Bone marrow (tissue), 2 donors: ENCODE measurements around the gene CACNA1C.

Experiments used
- DNase-seq, 2 donors: peaks; one replicate each; lab custom pipeline; 2025; lab: John Stamatoyannopoulos, UW

Gene CACNA1C

GRCh38 chr12:2198542-2198941 lies 145.8 kb downstream of the CACNA1C start:
- DNase-seq = no peak

- DNase-seq = no peak
Observed at GRCh38 chr12:2205996-2206395, 153.2 kb downstream of the CACNA1C start.

DNA sequence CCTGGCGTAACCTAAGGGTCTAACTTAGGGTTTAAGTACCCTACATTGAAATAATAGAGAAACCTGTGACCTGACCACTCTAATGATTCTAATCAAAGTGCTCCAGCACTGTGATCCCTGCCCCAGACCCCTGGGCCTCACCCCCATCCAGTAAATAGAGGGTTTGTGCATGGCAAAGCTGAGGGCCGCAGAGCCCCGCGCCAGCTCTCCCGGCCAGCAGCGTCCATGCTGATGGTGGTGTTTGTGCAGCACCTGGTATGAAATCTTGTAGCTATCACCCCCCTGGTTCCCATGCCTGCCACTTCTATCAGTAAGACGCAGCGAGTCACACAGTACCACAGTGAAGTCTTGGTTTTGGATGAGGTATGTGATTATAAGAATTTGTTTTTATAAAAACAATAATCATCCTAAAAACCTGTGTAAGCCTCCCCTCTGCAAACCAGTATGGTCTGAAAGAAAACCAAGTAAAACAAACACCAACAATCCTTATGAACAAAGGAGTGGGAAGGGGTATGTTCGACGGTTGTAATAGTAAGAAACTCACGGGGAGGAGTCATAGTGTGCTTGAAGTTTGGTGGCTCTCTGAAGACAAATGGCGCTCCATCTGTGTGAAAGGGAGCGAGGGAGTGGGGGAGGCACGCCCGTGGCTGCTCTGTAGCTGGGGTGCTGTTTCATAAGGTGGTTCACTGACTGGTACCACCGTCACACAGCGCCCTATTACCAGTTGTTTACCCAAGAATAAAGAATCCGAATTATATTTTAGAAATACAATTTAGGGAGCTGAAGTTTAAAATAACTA lies 156.2 kb downstream of the CACNA1C start:
- no peak for DNase-seq

GRCh38 chr12:2211119-2211518 lies 158.3 kb downstream of the CACNA1C start:
- DNase-seq = no peak

- no peak for DNase-seq
Observed at GRCh38 chr12:2212537-2212936, 159.8 kb downstream of the CACNA1C start.

DNA sequence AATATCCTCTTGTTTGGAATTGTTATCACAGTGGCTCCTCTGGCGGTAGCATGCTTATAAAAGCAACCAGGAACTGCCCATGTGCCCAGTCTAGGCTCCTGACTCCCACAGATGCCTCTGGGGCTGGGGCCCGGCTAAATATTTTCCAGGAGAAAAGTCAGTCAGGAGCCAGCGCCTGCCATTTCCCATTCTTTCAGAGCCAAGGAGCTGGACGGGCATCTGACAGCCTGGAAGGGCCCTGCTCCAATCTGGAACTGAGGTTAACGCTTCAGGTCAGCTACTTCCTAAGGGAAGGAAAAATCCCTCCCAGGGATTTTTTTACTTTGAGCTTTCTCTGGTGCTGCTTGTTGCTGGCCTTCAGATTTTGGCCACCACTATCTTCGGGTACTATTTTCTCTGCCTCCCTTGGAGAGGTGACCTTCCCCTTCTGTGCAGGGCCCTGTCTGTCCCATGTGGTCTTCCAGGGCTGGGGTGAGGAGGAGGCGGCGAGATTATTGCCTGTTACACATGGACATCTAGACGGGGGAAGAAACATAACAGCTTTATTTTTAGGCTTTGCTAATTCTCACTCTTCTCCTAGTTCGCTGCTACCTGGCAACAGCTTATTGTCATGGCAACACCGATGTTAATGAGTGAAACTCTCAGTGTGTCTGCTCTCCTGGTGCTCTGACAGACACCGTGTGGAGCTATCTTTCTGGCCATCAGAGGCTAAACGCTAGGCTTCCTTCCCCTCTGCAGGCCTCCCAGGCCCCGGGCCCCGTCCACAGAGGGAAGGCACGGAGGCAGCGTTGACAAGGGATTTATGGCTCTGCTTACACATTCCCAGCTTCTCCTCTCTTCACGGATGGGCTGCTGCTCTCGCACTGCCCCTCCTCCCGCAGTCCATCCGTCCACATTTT lies 160.4 kb downstream of the CACNA1C start:
- no peak for DNase-seq

DNA sequence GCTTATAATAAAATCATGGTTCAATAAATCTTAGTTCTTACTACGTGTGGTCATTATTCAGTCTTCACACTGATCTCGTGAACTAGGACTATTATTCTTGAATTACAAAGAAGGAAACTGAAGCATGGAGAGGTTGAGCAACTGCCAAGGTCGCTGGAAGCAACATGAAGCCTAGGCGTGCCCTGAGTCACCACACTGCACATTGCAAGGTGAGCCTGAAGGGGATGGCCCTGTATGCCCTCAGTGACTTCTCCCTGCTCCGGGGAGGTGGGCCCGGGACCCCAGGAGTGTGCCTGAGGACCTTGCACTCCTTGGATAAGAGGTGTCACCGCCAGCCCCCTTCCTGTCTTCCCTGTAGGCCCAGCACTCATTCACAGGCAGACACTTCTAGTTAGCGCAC lies 161.6 kb downstream of the CACNA1C start:
- DNase-seq = no peak

DNA sequence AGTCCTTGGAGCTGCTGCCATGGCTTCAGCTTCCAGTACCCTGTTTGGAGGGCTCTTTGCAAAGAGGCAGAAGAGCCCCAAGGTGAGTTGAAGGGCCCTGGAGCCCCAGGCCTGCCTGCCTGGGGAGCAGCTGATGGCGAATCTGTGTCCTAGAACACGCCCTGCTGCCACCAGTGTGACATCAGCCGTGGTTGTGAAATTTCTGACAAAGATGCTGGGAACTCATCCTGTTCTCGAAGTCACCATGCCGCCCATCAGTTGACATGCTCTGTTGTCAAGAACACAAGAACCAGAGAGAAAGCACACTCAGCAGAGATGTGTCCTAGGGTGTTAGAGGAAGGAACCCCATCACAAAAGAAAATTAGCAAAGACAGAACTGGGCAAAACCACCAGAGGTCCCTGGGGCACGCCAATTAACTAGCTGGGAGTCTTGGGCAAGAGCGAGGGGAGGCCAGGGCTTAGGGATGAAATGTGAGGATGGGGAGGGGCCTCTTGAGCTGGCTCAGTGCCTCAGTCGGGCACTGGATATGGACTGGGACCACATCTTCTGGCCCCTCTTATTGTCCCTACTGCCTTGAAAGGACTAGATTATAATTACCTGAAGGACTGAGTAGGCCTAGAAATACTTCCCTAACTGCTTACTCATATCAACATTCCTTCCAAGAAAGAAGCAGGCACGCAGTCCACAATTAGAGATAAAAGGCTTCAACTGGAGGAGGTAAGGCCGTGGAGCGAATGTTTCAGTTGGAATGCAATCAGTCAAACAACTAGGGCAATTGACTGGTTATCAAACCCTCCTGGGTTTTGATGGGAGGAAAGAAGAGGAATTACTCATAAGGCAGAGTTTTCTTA lies 163.1 kb downstream of the CACNA1C start:
- DNase-seq = no peak

- DNase-seq = no peak
Observed at GRCh38 chr12:2218706-2219105, 165.9 kb downstream of the CACNA1C start.

GRCh38 chr12:2221030-2221621 lies 168.3 kb downstream of the CACNA1C start:
- no peak for DNase-seq

DNA sequence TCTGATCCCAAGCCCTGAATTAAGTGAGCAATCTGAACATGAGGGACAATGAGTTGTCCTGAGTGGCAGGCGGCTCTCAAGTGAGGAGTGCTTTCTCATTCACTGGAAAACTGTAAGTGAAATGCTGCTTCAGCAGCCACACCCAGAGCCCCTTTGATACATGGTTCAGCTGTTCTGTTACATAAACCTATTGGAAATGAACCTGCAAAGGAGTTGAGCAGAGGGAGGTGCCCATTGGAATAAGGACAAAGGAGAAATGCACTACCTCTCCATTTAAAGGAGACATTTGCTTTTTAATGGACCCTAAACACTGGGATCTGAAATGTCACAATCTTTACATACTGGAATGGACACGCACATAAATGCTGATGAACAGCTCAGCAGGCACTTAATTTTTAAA lies 169.9 kb downstream of the CACNA1C start:
- no peak for DNase-seq

DNA sequence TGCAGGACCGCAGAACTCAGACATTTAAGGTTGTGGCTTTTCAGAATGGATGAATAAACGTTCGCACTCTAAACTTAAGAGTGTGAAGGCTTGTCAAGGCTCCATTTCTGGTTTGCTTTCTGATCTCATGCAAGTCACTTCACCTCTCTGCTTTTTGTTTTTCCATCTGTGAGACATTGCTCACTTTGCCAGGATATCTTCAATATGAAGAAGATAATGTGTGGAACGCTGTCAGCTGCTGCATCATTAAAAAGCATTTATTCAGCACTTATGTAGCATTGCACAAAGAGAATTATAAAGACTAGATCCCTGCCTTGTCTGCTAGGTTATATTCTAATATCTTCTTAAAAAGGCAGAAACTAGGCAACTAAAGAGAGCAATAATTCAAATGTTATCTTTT lies 172.2 kb downstream of the CACNA1C start:
- DNase-seq = no peak

GRCh38 chr12:2225696-2226095 lies 172.9 kb downstream of the CACNA1C start:
- DNase-seq = no peak

DNA sequence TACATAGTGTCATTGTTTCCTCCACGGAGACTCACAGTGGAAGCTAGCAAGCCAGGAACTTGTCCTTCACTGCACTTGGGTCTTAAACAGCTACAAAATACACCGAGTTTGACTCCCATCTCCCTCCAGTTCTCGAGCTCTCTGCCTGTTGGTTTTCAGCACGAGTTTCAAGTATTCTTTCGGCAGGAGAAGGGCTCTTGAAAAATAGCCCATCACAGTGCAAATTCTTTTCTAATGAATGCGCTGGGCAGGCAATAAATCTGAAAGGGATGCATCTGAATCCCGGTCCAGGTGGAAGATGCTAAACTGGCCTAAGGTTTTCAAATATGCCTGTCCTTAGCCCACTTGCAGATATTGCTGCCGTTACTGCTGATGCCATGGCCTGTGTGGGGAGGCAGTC lies 173.9 kb downstream of the CACNA1C start:
- no peak for DNase-seq

- DNase-seq = no peak
Observed at GRCh38 chr12:2227360-2227759, 174.6 kb downstream of the CACNA1C start.

DNA sequence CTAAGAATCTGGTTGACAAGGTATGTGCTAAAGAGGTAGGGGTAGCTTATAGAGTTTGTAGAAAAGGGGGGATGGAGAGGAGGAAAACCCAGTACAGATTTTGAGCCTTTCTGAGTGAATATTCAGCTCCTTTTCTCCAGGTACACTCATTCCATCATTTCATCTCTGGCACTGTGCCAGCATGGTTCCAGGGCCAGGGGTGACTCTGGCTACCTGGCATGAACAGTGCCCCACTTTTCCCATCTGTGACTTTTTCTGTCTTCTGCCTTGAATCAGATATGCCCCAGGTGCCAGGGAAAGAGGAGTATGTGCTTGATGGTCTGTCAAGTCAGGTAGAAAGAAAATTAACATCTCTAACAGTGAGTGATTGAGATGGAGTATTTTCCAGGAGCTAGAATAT lies 175.7 kb downstream of the CACNA1C start:
- no peak for DNase-seq

DNA sequence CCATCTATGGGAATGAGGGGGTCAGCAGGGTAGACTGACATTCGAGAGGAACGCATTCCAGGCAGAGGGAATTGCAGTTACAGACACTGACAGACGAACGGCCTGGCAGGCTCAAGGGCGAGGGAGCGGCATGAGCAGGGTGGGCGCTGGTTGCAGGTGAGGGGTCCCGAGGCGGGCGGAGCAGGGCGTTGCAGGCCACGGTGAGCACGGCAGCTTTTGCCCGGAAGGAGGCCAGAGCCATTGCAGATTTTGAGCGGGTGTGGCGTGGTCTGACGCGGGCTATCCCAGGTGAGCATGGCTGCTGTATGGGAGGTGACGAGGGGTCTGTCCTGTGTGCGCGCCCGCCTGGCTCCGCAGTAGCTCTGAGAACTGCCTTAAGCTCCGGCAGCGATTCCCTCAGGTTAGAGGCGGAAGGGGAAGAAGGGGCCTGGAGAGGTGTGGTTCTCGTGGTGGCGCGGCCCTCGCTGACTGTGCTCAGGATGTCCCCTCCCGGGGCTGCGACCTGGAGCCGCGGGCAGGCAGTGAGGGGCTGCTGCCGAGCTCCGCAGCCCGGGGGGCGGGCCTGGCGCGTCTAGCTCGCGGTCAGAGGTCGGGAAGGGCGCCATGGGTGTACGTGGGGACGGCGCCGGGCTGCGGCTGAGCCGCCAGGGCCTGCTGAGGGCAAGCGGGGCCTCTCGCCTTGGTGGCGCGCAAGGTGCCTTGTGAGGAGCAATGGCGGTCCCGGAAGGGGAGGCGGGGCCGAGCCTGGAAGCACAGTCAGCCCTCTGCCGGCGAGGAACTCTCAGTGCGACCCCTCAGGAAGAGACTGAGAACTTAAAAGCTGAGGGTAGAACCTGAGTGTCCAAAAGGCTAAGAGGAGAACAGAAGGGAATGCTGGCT lies 177.1 kb downstream of the CACNA1C start:
- DNase-seq = no peak

GRCh38 chr12:2231011-2231595 lies 178.3 kb downstream of the CACNA1C start:
- no peak for DNase-seq

DNA sequence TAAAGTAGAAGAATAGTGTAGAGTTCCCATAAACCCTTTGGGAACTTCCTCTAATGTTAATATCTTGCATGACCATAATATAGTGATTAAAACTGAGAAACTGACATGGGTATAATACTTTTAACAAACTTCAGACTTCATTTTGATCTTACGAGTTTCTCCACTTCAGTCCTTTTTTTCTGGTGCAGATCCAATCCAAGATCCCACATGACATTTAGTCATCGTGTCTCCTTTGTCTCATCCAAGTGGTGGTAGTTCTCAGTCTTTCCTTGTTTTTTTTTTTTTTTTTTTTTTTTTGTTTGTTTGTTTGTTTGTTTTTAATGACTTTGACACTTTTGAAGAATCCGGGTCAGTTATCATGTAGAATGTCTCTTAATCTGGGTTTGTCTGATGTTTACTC lies 179.2 kb downstream of the CACNA1C start:
- DNase-seq = no peak

DNA sequence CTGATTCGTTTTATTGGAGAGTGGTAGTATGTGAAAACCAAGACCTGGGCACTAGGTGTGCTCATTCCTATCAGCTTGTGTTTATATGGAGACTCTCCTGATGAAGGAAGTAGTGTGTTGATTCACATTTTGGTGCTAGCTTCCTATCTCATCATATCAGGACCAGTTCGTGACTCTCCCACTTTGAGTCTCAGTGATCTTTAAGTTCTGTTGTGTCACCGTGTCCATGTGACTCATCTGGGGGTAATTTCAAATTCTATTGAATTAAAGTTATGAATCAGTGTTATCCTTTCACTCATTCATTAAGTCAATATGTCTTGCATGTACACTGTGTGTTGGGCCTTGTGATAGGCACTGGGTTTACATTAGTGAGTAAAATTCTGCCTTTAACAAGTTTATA lies 180.2 kb downstream of the CACNA1C start:
- no peak for DNase-seq

GRCh38 chr12:2234091-2234490 lies 181.3 kb downstream of the CACNA1C start:
- DNase-seq = no peak
